Ecto neural progenitor cell (in vitro differentiated cells): Measurements from ENCODE around the gene FAM98A.

Experiments used
- DNase-seq: peaks from one replicate; pipeline ENCODE4 v3.0.0-alpha.2; 2018; ENCODE audit warnings: low spot score

FAM98A gene

GRCh38 chr2:33597026-33597425 is 2.1 kb downstream of the FAM98A start:
- DNase-seq, result no peak

GRCh38 chr2:33595385-33595784 is 3.7 kb downstream of the FAM98A start:
- no peak for DNase-seq

DNA sequence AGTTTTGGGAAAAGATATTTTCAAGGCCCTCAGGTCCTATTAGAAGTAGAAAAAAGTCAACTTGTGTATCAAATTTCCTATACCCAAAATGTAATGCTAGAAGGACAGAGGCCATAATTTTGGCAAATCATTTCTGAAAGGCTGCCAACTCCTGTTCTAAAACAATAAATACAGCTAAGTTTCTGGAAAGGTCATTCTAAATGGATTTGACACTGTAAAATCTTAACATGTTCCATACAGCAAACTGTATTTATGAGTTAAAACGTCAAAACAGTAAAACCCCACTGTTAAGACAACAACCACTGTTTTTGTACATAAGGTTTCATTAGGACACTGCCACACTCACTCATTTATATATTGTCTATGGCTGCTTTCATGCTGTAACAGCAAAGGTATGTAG is 9.7 kb downstream of the FAM98A start:
- DNase-seq, result no peak

GRCh38 chr2:33588232-33588631 is 10.9 kb downstream of the FAM98A start:
- no peak for DNase-seq

- DNase-seq, result no peak
Observed at GRCh38 chr2:33586766-33587165, 12.3 kb downstream of the FAM98A start.

- no peak for DNase-seq
Observed at GRCh38 chr2:33583194-33583938, 15.7 kb downstream of the FAM98A start.

- no peak for DNase-seq
Observed at GRCh38 chr2:33581872-33582271, 17.2 kb downstream of the FAM98A start.

DNA sequence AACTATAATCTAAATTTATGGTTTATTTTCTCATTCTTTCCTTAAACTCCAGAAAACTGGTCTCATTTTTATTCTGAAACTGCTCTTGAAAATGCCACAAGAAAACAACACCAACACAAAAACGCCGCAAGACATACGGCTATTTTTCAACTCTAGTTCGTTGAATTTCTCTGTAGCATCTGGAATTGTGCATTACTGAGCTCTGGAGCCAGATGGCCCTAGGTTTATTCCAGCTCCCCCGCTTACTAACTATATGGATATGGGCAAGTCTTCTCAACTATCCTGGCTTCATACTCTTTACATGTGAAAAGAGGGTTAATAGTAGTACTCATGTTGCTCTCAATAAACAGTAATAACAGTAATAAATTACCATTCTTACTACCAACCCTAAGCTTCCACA is 19.9 kb downstream of the FAM98A start:
- DNase-seq, result no peak

GRCh38 chr2:33577668-33578067 is 21.4 kb downstream of the FAM98A start:
- DNase-seq, result no peak

DNA sequence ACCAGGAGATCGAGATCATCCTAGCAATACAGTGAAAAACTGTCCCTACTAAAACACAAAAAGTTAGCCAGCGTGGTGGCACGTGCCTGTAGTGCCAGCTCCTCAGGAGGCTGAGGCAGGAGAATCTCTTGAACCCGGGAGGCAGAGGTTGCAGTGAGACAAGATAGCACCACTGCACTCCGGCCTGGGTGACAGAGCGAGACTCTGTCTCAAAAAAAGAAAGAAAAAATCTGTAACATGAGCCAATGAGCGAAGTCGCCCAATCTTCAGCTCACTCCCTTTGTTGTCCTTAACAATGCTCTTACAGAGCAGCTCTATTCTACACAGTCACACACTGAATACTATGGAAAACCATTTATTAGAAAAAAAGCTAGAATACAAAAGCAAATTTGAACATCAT is 22.0 kb downstream of the FAM98A start:
- DNase-seq, result no peak

GRCh38 chr2:33573657-33574056 is 25.4 kb downstream of the FAM98A start:
- no peak for DNase-seq

- no peak for DNase-seq
Observed at GRCh38 chr2:33570681-33571080, 28.4 kb downstream of the FAM98A start.

GRCh38 chr2:33561872-33562271 is 37.2 kb downstream of the FAM98A start:
- no peak for DNase-seq

GRCh38 chr2:33560017-33560416 is 39.1 kb downstream of the FAM98A start:
- no peak for DNase-seq

DNA sequence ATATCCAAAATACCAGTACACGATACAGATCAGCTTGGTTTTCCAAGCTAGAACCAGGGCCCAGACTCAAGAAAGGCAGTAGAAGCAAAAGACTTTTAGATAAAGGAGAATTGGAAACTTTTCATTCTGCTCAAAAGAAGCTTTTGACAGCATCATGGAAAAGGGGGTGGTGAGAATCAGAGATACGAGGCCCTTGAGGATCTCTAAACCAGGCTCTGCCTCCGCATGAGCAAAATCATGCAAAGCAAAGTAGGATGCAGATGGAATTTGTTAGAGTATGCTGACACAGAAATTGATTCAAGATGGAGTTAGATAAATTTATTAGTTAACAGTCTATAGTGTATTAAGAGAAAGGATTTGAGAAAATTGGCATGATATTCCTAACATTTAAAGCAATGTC is 39.8 kb downstream of the FAM98A start:
- DNase-seq, result no peak

- DNase-seq, result no peak
Observed at GRCh38 chr2:33555681-33556080, 43.4 kb downstream of the FAM98A start.

GRCh38 chr2:33552758-33553461 is 46.2 kb downstream of the FAM98A start:
- no peak for DNase-seq

- DNase-seq, result no peak
Observed at GRCh38 chr2:33550206-33550605, 48.9 kb downstream of the FAM98A start.

- no peak for DNase-seq
Observed at GRCh38 chr2:33541243-33541642, 57.9 kb downstream of the FAM98A start.

GRCh38 chr2:33535421-33535820 is 63.7 kb downstream of the FAM98A start:
- DNase-seq, result no peak
